ENCODE data around the gene INSM1.
A peak's percentile ranks its signal among the peaks of the same experiment; 100 is the strongest.

- TF ChIP-seq CTCF (conservative IDR thresholded peaks at IDR 0.05), result peak; percentile 91
- TF ChIP-seq ZFX (IDR thresholded peaks at IDR 0.05), result no peak
Measured at GRCh38 chr20:20360464-20360863, 7.4 kb upstream of the INSM1 start.
